Spinal cord (tissue), 10 donors: ENCODE data around the gene PNPLA6. TPM values are rescaled to one million over a fixed set of nuclear protein-coding genes. Genes with fewer than 3 reads are reported as not detected.
A peak's percentile ranks its signal among the peaks of the same experiment; 100 is the strongest.

ENCODE experiments used
- DNase-seq, 6 donors: peaks; one replicate each; pipeline versions ENCODE4 v3.0.0 to v3.0.0-alpha.2; 2013 to 2015; ENCODE audit warnings: low spot score in 6 of 6, low read depth in 4 of 6
- H3K27ac ChIP-seq: one replicate; pipeline ENCODE4 v1.5.1; 2013; ENCODE audit warnings: low read depth, low read length, control low read depth
- H3K27me3 ChIP-seq: one replicate; pipeline ENCODE4 v1.6.1; 2013; ENCODE audit warnings: low read length; ENCODE audit not compliant: control insufficient read depth, insufficient read depth
- H3K36me3 ChIP-seq: one replicate; pipeline ENCODE4 v1.6.1; 2013; ENCODE audit warnings: low read length; ENCODE audit not compliant: control insufficient read depth, insufficient read depth
- H3K4me1 ChIP-seq: one replicate; pipeline ENCODE4 v1.6.1; 2013; ENCODE audit warnings: low read length; ENCODE audit not compliant: control insufficient read depth, insufficient read depth
- H3K4me3 ChIP-seq: one replicate; pipeline ENCODE4 v1.5.1; 2013; ENCODE audit warnings: low read depth, low read length, control low read depth
- H3K9me3 ChIP-seq: one replicate; pipeline ENCODE4 v1.6.1; 2013; ENCODE audit warnings: low read length; ENCODE audit not compliant: control insufficient read depth, insufficient read depth
- WGBS: methylation state at CpG from one replicate; pipeline ENCODE4 v1.1.5; 2013; ENCODE audit warnings: missing lambda C conversion rate; ENCODE audit not compliant: insufficient coverage; 5-methylcytosine and 5-hydroxymethylcytosine counted together
- polyA plus RNA-seq, 2 donors: library from polyadenylated mRNA; unstranded; fragments of 120-200 nt; gene quantifications; one replicate each; pipeline ENCODE4 v1.2.1, GENCODE V29; 2013; ENCODE audit not compliant: insufficient read length in 2 of 2
- total RNA-seq, 2 donors: library from RNA; depleted of rRNA in 1 of 2; stranded (reverse); fragments of 120-200 nt in 1 of 2; fragments of >200 nt in 1 of 2; gene quantifications; one replicate each; pipeline versions ENCODE4 v1.2.3 to v1.2.4, GENCODE V29; 2013 to 2014
- donor health status: healthy.

Gene PNPLA6
- total and polyA plus RNA-seq, 4 donors = 45.8 to 94.3 (median 69.8) TPM

DNA sequence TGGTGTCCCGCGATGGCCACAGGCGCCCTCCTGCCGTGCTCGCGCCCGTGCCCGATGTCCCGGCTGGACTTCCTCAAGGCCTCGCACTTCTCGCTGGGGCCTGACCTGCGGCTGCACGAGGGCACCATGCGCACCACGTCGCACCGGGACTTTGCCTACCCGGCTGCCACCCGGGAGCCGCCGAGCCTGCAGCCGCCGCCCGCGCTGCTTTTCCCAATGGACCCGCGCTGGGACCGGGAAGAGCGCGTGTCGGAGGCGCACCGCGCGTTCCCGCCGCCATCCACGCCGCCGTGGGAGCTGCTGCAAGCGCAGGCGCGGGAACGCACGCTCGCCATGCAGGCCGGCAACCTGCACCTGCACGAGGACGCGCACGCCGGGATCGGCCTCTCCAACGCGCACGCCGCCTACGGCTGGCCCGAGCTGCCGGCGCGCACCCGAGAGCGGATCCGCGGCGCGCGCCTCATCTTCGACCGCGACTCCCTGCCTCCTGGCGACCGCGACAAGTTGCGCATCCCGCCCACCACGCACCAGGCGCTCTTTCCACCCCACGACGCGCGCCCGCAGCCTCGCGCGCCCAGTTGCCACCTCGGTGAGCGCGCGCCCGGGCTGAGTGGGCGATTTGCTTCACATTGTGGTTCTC, 34.6 kb upstream of the PNPLA6 start:
- Histone ChIP-seq H3K9me3 (no peaks in the 10 kb centered on the region), H3K36me3 (no peaks in the 10 kb centered on the region), H3K27me3 (no peaks in the 10 kb centered on the region), H3K4me3 (peak overlapping the region; percentile 21), H3K4me1 (peaks cover 21% of the 10 kb centered on the region), H3K27ac (no peak overlapping the region)
- under 1% methylated on average over 85 of the region's 93 CpGs for WGBS
- DNase-seq = peak in 5 of 6 donors; percentile 70 to 98 (median 86)

DNA sequence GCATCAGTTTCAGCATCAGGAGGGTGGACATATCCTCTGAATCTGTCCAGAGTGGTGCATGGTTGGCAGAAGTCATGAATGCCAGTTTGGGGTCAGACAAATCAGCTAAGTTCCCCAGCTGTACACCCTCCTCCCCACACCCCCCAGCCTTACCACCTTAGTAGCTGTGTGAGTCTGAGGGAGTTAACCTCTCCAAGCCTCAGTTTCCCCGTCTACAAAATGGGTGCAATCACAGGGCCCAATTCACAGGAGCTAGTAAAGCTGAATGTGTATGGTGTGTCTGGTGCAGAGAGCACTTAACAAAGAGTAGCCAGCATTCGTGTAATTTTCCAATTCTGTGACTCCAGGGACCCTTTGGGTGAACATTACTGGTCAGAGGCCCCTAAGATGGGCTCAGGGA, 33.0 kb upstream of the PNPLA6 start:
- no peak for DNase-seq
- H3K4me3 ChIP-seq = no peak overlapping the region
- no peaks in the 10 kb centered on the region for H3K27me3 ChIP-seq
- H3K4me1 ChIP-seq = peaks cover 21% of the 10 kb centered on the region
- 62% methylated on average over 1 of the region's 2 CpGs for WGBS
- no peaks in the 10 kb centered on the region for H3K36me3 ChIP-seq
- H3K9me3 ChIP-seq = no peaks in the 10 kb centered on the region
- H3K27ac ChIP-seq = no peak overlapping the region

DNA sequence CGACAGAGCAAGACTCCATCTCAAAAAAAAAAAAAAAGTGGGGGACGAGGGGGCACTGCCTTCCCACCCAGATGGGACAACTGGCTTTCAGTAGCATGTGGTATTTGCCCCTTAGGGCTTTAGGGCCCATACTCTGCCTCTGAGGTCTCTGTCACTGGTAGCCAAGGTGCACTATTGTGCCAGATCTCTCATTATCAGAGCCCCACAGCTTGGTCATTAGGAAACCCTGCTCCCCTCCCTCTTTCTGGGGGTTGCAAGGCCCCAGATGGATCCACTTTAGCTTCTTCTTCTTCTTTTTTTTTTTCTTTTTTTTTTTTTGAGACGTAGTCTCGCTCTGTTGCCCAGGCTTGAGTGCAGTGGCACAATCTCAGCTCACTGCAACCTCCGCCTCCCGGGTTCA, 30.8 kb upstream of the PNPLA6 start:
- Histone ChIP-seq H3K27me3 (no peaks in the 10 kb centered on the region), H3K9me3 (no peaks in the 10 kb centered on the region), H3K4me1 (peaks cover 21% of the 10 kb centered on the region), H3K27ac (no peak overlapping the region), H3K36me3 (no peaks in the 10 kb centered on the region), H3K4me3 (no peak overlapping the region)
- no peak for DNase-seq
- WGBS = 79% methylated on average over 2 of the region's 6 CpGs

DNA sequence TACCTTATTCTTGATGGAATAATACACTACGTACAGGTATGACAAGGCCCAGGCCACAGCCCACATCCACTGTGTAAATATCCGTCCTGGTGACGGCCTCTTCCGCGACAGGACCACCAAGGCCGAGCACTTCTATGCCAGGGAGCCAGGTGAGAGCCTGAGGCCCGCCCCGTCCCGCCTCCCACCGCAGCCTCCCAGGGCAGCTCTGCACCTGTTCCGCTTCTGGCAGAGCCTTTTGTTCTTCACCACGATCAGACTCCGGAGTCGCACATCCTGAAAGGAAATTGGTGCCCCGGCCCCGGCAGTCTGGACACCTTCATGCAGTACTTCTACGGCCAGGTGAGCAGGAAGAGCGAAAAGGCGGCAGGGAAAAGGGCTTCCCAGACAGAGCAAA, 30.2 kb upstream of the PNPLA6 start:
- WGBS = 49% methylated on average over 19 of the region's 19 CpGs
- no peak overlapping the region for H3K4me3 ChIP-seq
- H3K27ac ChIP-seq = no peak overlapping the region
- no peak for DNase-seq
- no peaks in the 10 kb centered on the region for H3K36me3 ChIP-seq
- peaks cover 21% of the 10 kb centered on the region for H3K4me1 ChIP-seq
- H3K9me3 ChIP-seq = no peaks in the 10 kb centered on the region
- no peaks in the 10 kb centered on the region for H3K27me3 ChIP-seq

DNA sequence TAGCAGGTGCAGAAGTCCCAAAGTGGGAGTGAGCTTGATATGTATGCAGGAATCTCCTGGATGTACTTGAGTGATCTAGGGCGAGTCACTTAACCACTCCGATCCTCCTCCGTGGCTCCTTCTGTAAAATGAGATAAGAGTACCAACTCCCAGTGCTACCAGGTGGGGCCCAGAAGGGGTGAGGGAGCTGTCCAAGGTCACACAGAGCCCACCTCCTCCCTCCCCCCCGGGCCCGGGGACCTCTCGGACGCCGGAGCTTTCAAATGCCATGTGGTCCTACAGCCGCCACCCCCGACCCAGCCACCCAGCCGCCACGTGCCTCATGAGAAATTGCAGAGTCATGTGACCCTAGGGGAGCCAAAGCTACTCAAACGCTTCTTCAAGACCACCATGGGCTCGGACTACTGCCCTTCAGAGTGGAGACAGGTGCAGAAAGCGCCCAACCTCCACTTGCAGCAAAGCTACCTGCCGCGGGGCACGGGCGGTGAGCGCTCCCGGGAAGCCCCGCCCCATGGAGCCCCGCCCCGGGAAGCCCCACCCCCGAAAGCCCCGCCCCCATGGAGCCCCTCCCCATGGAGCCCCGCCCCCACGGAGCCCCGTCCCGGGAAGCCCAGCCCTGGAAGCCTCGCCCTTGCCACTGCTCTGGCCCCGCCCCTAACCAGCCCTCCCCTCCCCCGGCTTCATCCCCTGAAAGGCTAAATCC, 29.7 kb upstream of the PNPLA6 start:
- no peak for DNase-seq
- WGBS = 2% methylated on average over 16 of the region's 33 CpGs
- no peaks in the 10 kb centered on the region for H3K36me3 ChIP-seq
- H3K4me1 ChIP-seq = peaks cover 16% of the 10 kb centered on the region
- no peak overlapping the region for H3K27ac ChIP-seq
- H3K27me3 ChIP-seq = no peaks in the 10 kb centered on the region
- H3K4me3 ChIP-seq = no peak overlapping the region
- no peaks in the 10 kb centered on the region for H3K9me3 ChIP-seq

DNA sequence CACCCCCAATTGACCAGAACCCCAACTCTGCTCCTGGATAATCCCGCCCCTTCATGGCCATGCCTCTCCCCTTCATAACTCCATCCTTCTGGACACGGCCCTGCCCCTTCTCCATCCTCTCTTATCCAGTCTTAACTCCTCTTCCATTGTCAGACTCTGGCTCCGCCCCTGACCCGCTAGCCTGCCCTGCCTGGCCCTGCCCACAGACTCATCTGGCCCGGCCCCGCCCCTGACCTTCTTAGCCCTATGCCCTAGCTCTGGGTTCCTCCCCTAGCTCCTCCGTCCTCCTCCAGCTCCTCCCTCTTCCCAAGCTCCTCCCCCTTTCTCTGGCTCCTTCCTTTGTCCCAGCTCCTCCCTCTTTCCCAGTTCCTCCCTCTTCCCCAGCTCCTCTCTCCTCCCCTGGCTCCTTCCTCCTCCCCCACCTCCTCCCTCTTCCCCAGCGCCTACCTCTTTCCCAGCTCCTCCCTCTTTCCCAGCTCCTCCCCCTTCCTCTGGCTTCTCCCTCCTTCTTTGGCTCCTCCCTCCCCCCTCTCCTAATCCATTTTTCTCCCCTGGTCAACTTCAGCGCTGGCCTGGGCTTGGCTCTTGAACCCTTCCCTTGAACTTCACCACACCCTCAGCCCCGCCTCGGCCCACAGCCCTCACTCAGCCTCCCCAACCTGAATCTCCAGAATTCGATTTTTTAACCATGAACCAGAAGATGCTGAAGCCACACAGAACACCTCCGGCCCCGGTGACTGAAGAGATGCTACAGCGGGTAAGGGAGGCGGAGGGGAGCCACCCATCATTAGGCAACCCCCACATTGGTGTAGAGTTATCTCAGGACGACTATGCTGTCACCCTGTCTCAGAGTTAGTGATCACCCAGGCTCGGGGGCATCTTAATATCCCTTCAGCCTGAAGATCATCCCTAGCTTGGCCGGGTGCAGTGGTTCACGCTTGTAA, 28.9 kb upstream of the PNPLA6 start:
- Histone ChIP-seq H3K9me3 (no peaks in the 10 kb centered on the region), H3K4me1 (peaks cover 10% of the 10 kb centered on the region), H3K4me3 (no peak overlapping the region), H3K36me3 (no peaks in the 10 kb centered on the region), H3K27me3 (no peaks in the 10 kb centered on the region), H3K27ac (no peak overlapping the region)
- WGBS = 32% methylated on average over 14 of the region's 20 CpGs
- DNase-seq = peak in 2 of 6 donors; percentile 46 to 54

DNA sequence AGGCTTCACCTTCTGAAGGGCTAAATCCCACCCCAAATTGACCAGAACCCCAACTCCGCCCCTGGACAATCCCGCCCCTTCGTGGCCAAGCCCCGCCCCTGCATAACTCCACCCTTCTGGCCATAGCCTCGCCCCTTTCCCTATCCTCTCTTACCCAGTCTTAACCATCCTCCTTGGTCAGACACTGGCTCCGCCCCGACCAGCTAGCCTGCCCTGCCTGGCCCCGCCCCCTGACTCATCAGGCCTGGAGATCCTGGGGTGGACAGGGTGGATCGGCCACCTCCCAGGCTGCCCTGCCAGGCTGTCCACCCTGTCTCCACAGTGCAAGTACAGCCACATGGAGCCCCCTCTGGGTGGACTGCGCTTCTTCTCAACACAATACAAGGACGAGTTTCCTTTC, 27.6 kb upstream of the PNPLA6 start:
- Histone ChIP-seq H3K4me3 (no peak overlapping the region), H3K27ac (no peak overlapping the region), H3K36me3 (no peaks in the 10 kb centered on the region), H3K9me3 (no peaks in the 10 kb centered on the region), H3K27me3 (no peaks in the 10 kb centered on the region), H3K4me1 (peaks cover 10% of the 10 kb centered on the region)
- 51% methylated on average over 11 of the region's 11 CpGs for WGBS
- DNase-seq = no peak

DNA sequence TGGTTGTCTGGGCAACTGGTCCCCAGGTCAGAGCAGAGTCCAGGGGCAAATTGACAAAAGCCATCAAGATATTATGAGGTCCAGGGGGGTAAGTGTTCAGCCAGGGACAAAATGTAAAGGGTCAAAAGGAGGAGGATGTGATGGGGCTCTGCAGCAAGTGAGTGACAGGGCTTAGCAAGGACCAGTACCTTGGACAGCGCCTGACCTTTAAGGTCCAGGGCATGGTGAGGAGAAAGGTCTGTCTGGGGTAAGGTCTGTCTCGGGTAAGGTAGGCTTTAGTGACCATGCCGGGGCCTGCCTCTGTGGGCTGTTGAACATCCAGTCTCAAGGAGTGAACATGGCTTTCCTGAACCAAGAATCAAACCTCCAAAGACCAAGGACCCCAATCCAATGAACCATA, 25.9 kb upstream of the PNPLA6 start:
- no peak overlapping the region for H3K4me3 ChIP-seq
- WGBS = 45% methylated on average over 3 of the region's 3 CpGs
- peaks cover 10% of the 10 kb centered on the region for H3K4me1 ChIP-seq
- no peak overlapping the region for H3K27ac ChIP-seq
- H3K36me3 ChIP-seq = no peaks in the 10 kb centered on the region
- no peak for DNase-seq
- H3K27me3 ChIP-seq = no peaks in the 10 kb centered on the region
- no peaks in the 10 kb centered on the region for H3K9me3 ChIP-seq

DNA sequence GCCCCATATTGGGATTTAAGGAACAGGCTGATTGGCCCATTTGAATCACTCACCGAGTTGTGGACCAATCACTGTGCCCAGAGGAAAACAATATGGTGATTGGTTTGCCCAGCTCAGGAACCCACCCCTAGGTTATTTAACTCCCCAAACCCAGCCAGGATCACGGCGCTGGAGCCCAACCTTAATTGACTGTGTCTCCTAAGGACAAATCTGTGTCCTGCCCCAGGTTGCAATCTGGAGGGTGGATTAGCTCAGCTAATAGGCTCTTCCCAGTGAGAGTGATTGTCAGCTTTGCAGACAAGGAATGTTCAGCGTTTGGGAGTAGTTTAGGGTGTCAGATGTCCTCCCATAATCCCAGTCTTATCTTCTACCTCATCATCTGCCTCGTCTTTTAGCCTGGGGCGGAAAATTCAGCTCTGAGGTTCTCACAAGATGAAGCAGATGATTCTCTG, 23.1 kb upstream of the PNPLA6 start:
- Histone ChIP-seq H3K4me3 (no peak overlapping the region), H3K4me1 (peaks cover 18% of the 10 kb centered on the region), H3K27ac (no peak overlapping the region), H3K27me3 (no peaks in the 10 kb centered on the region), H3K9me3 (no peaks in the 10 kb centered on the region), H3K36me3 (no peaks in the 10 kb centered on the region)
- whole genome bisulfite sequencing = 80% methylated on average over 4 of the region's 6 CpGs
- no peak for DNase-seq
